KMS-11 (cell line): ENCODE measurements around the gene GPR149.

ENCODE experiments used
- H2AFZ ChIP-seq: fragments of 200-600 bp; sonication (generic); 2 replicates; pipeline ENCODE4 v1.6.1; 2016; ENCODE audit warnings: antibody characterized with exemption, mixed run types, low read depth
- H3K27ac ChIP-seq: fragments of 200-600 bp; sonication (generic); 2 replicates; pipeline ENCODE4 v1.6.1; 2016; ENCODE audit warnings: mild to moderate bottlenecking, mixed run types
- H3K27me3 ChIP-seq: fragments of 200-600 bp; sonication (generic); 2 replicates; pipeline ENCODE4 v1.6.1; 2017; ENCODE audit warnings: mild to moderate bottlenecking, low read depth, mixed run types, moderate library complexity; ENCODE audit not compliant: insufficient read depth
- H3K36me3 ChIP-seq: fragments of 200-600 bp; sonication (generic); 2 replicates; pipeline ENCODE4 v1.6.1; 2017; ENCODE audit warnings: mild to moderate bottlenecking, mixed run types; ENCODE audit not compliant: insufficient read depth
- H3K4me1 ChIP-seq: fragments of 200-600 bp; sonication (generic); 2 replicates; pipeline ENCODE4 v1.6.1; 2016; ENCODE audit warnings: mild to moderate bottlenecking, low read depth, mixed run types; ENCODE audit not compliant: poor library complexity, severe bottlenecking
- H3K4me2 ChIP-seq: fragments of 200-600 bp; sonication (generic); 2 replicates; pipeline ENCODE4 v1.7.0; 2016; ENCODE audit warnings: mild to moderate bottlenecking, mixed run types
- H3K4me3 ChIP-seq: fragments of 200-600 bp; sonication (generic); IDR thresholded peaks from 2 replicates; pipeline ENCODE4 v1.6.1; 2017; ENCODE audit warnings: low read depth, low read length, mixed read lengths; ENCODE audit not compliant: insufficient read depth
- H3K79me2 ChIP-seq: fragments of 200-600 bp; sonication (generic); 2 replicates; pipeline ENCODE4 v1.6.1; 2016; ENCODE audit warnings: low read depth, mixed run types; ENCODE audit not compliant: insufficient read depth
- H3K9ac ChIP-seq: fragments of 200-600 bp; sonication (generic); 2 replicates; pipeline ENCODE4 v1.6.1; 2016; ENCODE audit warnings: mild to moderate bottlenecking, mixed run types
- H4K20me1 ChIP-seq: fragments of 200-600 bp; sonication (generic); 2 replicates; pipeline ENCODE4 v1.6.1; 2016; ENCODE audit warnings: mild to moderate bottlenecking, mixed run types; ENCODE audit not compliant: insufficient read depth
- CTCF ChIP-seq: fragments of 200-600 bp; sonication (generic); conservative IDR thresholded peaks from 2 replicates; pipeline ENCODE4 v1.6.1; 2017; ENCODE audit warnings: low read depth, mild to moderate bottlenecking, antibody characterized with exemption, low read length, moderate library complexity, mixed read lengths

Gene GPR149

GRCh38 chr3:154301561-154301960 is 128.4 kb downstream of the GPR149 start:
- Histone ChIP-seq H2AFZ (no peak overlapping the region), H3K27me3 (no peaks in the 10 kb centered on the region), H3K79me2 (no peaks in the 10 kb centered on the region), H4K20me1 (peaks cover 2% of the 10 kb centered on the region; the same call in 1 of the 2 replicates), H3K4me2 (no peak overlapping the region), H3K36me3 (peaks cover 9% of the 10 kb centered on the region; the same call in 1 of the 2 replicates), H3K4me1 (no peaks in the 10 kb centered on the region), H3K4me3 (no peak overlapping the region), H3K27ac (no peak overlapping the region), H3K9ac (no peak overlapping the region)
- TF ChIP-seq CTCF = 0 out of 2 replicates have a peak, but pooled peaks have one; percentile 30

DNA sequence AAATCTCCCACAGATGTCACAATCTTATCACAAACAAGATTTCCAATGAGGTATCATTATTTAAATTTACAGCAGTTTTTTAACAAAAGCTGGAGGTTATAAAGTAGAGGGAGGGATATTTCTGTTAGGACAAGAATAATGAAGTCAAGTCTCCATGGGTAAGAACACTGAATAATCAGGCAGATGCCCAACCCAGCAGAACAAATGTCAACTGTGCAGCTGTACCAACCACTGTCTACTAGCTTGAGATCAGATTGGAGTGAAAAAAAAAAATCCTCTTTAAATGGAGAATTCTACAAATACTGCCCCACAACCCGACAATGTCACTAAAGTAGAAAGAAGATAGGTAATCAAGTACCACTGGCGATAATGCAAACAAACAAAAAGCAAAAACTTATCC is 136.0 kb downstream of the GPR149 start:
- Histone ChIP-seq H3K4me2 (no peak overlapping the region), H3K9ac (no peak overlapping the region), H3K4me1 (no peaks in the 10 kb centered on the region), H4K20me1 (no peaks in the 10 kb centered on the region), H2AFZ (no peak overlapping the region), H3K4me3 (no peak overlapping the region), H3K79me2 (no peaks in the 10 kb centered on the region), H3K36me3 (peaks cover 7% of the 10 kb centered on the region), H3K27me3 (no peaks in the 10 kb centered on the region), H3K27ac (no peak overlapping the region)
- TF ChIP-seq CTCF = no peak

- Histone ChIP-seq H2AFZ (no peak overlapping the region), H3K4me2 (no peak overlapping the region), H3K36me3 (peaks cover 12% of the 10 kb centered on the region), H3K4me3 (no peak overlapping the region), H3K4me1 (peaks cover 8% of the 10 kb centered on the region), H3K79me2 (no peaks in the 10 kb centered on the region), H4K20me1 (no peaks in the 10 kb centered on the region), H3K27ac (no peak overlapping the region), H3K9ac (no peak overlapping the region), H3K27me3 (no peaks in the 10 kb centered on the region)
- no peak for TF ChIP-seq CTCF
Observed at GRCh38 chr3:154290187-154290586, 139.8 kb downstream of the GPR149 start.
